ENCODE results near the gene CEP170B. TPM values are rescaled to one million over a fixed set of nuclear protein-coding genes. Genes with fewer than 3 reads are reported as not detected.

The CEP170B gene
- total and polyA plus RNA-seq, 2 donors (not counting 3 experiments of a cell fraction or from before 2014, with no cell fraction given): 13.9 to 38.6 TPM

- H3K36me3 ChIP-seq (ENCODE audit: control insufficient read depth in 2 of 2, extremely low read depth in 1 of 2, insufficient read depth in 2 of 2, low read length in 2 of 2): peaks cover 0 to 3% of the 10 kb centered on the region in 2 experiments
- H3K79me2 ChIP-seq (ENCODE audit: control insufficient read depth, insufficient read depth, low read length): no peaks in the 10 kb centered on the region
- no peaks in the 10 kb centered on the region for H3K9me1 ChIP-seq (replicated peaks; ENCODE audit: control insufficient read depth, extremely low read depth, insufficient read depth, low read length)
- no peaks in the 10 kb centered on the region for H3K27me3 ChIP-seq (ENCODE audit: control insufficient read depth in 2 of 2, insufficient read depth in 2 of 2, low read length in 2 of 2)
- H3K4me1 ChIP-seq (ENCODE audit: control insufficient read depth, extremely low read depth, insufficient read depth, low read length): no peaks in the 10 kb centered on the region
- dilution Hi-C loops (cut with MboI; ENCODE audit: extremely low pct_ligation_motif_present, low sequenced_read_pairs) (loop anchor here (10.0 kb wide), 1 partner anchor 135 kb away; no protein-coding TSS in a partner anchor), intact Hi-C loops (cut with micrococcal nuclease) (no loop called here)
- ChIA-PET POLR2A (no interaction called here), CTCF (interaction anchor here (1.1 kb wide), 1 partner anchor 29 kb away, joined by 3 read pairs; no protein-coding TSS in a partner anchor)
- H4K20me1 ChIP-seq (replicated peaks; ENCODE audit: control insufficient read depth, extremely low read depth, insufficient read depth, low read length): no peaks in the 10 kb centered on the region
- no peak overlapping the region for H3K27ac ChIP-seq (ENCODE audit: insufficient read depth, low read depth, low read length)
- H2AFZ ChIP-seq (ENCODE audit: low read depth, low read length): no peak overlapping the region
- BruUV-seq (replicated peaks): no TSS peak
- DNase-seq (ENCODE audit: low read depth, low spot score) (no peak), FAIRE-seq (no peak)
- no peaks in the 10 kb centered on the region for H3K9me3 ChIP-seq (replicated peaks; ENCODE audit: control insufficient read depth, insufficient read depth, low read length)
- no peak overlapping the region for H3K4me3 ChIP-seq (replicated peaks in 1 of 3; ENCODE audit: insufficient read depth in 1 of 3, low read depth in 1 of 3, low read length in 3 of 3)
- H3K9ac ChIP-seq (replicated peaks; ENCODE audit: extremely low read depth, insufficient read depth, low read length): no peak overlapping the region
- H3K4me2 ChIP-seq (ENCODE audit: insufficient read depth, low read length): no peak overlapping the region
- TF ChIP-seq GATA2 (IDR thresholded peaks at IDR 0.05; ENCODE audit: insufficient read depth, insufficient read length, low read depth, low read length): no peak
- no peak for TF ChIP-seq JUN (IDR thresholded peaks at IDR 0.05; ENCODE audit: borderline replicate concordance, insufficient read depth, insufficient read length, low read depth)
- TF ChIP-seq POLR2A (IDR thresholded peaks at IDR 0.05; ENCODE audit: low read depth, low read length): no peak
- TF ChIP-seq POLR2AphosphoS5 (IDR thresholded peaks at IDR 0.05; ENCODE audit: insufficient read depth, low read depth, low read length): no peak
- no peak for TF ChIP-seq MAX (IDR thresholded peaks at IDR 0.05; ENCODE audit: insufficient read depth, insufficient read length)
- TF ChIP-seq MYC (IDR thresholded peaks at IDR 0.05; ENCODE audit: low read depth, low read length): no peak
- no peak for TF ChIP-seq EZH2 (IDR thresholded peaks at IDR 0.05; ENCODE audit: borderline replicate concordance, low read depth, low read length, severe bottlenecking)
- no peak for TF ChIP-seq CTCF (IDR thresholded peaks at IDR 0.05; ENCODE audit: extremely low read depth in 1 of 2, insufficient read depth in 1 of 2, low read depth in 1 of 2, low read length in 2 of 2)
- no peak for TF ChIP-seq FOS (IDR thresholded peaks at IDR 0.05; ENCODE audit: borderline replicate concordance, insufficient read depth, low read length)
Measured at GRCh38 chr14:104939666-104940410, 74.8 kb downstream of the CEP170B start.
